ENCODE results near the gene NUDT17.

Gene NUDT17

GRCh38 chr1:145889722-145890121 lies 44.3 kb downstream of the NUDT17 start:
- Mint-ChIP-seq H3K36me3 (ENCODE audit: low read depth) (no peaks in the 10 kb centered on the region), H3K4me3 (no peak overlapping the region), H3K27me3 (ENCODE audit: low read depth) (peaks cover 14% of the 10 kb centered on the region), H3K27ac (peak overlapping the region in 1 of 3 experiments; percentile 56), H3K4me1 (peaks cover 61% of the 10 kb centered on the region), H3K9me3 (no peaks in the 10 kb centered on the region)
- TF ChIP-seq, protein P1, sequence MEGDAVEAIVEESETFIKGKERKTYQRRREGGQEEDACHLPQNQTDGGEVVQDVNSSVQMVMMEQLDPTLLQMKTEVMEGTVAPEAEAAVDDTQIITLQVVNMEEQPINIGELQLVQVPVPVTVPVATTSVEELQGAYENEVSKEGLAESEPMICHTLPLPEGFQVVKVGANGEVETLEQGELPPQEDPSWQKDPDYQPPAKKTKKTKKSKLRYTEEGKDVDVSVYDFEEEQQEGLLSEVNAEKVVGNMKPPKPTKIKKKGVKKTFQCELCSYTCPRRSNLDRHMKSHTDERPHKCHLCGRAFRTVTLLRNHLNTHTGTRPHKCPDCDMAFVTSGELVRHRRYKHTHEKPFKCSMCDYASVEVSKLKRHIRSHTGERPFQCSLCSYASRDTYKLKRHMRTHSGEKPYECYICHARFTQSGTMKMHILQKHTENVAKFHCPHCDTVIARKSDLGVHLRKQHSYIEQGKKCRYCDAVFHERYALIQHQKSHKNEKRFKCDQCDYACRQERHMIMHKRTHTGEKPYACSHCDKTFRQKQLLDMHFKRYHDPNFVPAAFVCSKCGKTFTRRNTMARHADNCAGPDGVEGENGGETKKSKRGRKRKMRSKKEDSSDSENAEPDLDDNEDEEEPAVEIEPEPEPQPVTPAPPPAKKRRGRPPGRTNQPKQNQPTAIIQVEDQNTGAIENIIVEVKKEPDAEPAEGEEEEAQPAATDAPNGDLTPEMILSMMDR (IDR thresholded peaks at IDR 0.05; ENCODE audit: unreplicated experiment in 3 of 3) = no peak

GRCh38 chr1:145891143-145891542 lies 45.7 kb downstream of the NUDT17 start:
- TF ChIP-seq, protein P1 (IDR thresholded peaks at IDR 0.05; ENCODE audit: unreplicated experiment in 3 of 3) = no peak
- H3K36me3 Mint-ChIP-seq (ENCODE audit: low read depth) = no peaks in the 10 kb centered on the region
- peaks cover 5% of the 10 kb centered on the region for H3K27me3 Mint-ChIP-seq (ENCODE audit: low read depth)
- peaks cover 52% of the 10 kb centered on the region for H3K4me1 Mint-ChIP-seq
- peak overlapping the region; percentile 94 to 98 (median 96) for H3K27ac Mint-ChIP-seq
- H3K9me3 Mint-ChIP-seq = no peaks in the 10 kb centered on the region
- no peak overlapping the region for H3K4me3 Mint-ChIP-seq

DNA sequence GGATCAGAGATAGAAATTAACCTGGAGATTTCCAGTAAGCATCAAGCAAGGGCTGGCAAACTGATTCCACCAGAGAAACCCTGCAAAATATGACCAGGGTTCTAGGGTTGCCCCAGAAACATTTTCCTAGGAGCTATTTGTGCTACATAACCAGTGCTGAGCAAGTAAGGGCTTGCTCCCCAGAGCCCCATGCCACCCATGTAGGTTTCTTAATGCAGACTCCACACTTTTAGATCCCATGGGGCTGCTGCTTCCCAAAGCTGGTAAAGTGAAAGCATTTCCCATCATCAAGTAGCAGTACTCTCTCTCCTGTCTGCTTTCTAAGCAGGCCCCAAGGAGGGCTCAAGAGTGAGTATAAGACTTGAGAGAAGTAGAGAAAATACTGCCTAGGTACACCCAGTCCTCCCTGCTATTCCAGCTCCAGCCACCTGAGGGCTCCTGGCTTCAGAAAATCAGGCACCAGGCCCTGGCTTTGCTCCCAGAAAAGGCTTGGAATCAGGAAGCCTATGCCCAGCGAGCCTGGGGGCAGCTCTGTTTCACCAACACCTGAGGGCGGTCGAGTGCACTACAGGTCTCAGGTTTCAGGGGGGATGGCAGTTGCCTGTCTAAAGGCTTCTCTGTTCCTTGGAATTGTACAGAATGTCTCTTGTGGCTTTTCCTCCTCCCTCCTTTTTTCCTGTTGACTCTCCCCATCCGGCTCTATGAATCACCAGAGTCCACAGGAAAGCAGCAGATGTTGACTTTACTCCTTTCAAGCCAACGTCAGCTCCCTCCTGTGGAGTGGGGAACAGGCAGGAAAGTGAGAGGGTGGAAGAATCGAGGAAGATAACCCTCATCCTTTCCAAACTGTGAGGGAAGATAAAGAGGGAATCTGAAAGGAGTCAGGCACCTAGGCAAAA lies 46.4 kb downstream of the NUDT17 start:
- Mint-ChIP-seq H3K4me3 (peak overlapping the region; percentile 37 to 59 (median 55)), H3K36me3 (ENCODE audit: low read depth) (no peaks in the 10 kb centered on the region), H3K4me1 (peaks cover 45% of the 10 kb centered on the region), H3K27me3 (ENCODE audit: low read depth) (peaks cover 5% of the 10 kb centered on the region), H3K27ac (peak overlapping the region; percentile 94 to 98 (median 96)), H3K9me3 (no peaks in the 10 kb centered on the region)
- TF ChIP-seq, protein P1 (IDR thresholded peaks at IDR 0.05; ENCODE audit: unreplicated experiment in 3 of 3) = peak; percentile 97 to 98 (median 98)

DNA sequence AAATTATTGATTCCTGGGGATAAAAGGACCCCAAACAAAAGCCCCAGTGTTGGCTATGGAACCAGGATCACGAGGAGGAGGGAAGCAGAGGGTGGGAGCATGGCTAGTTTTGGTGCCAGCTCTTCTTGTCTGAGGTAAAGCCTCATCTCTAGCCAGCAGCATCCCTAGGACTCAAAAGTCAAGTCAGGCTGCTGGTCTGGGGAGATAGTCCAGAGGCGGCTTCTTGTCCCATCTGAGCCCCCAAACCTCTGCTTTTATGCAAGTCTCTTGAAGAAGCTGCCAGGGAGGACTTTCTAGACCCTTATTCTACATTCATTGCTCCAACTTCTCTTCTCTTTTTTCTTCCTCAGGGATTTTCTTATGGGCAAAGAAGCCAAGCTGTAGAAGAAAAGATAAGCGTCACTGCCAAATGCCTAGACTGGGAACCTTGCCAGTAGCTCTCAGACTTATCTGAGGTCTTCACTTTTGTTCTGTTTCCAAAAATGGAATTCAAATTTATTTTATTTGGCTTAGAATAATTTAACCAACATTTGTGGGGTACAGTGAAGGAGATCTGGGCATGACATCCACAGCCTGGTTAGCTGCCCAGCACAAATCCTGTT lies 47.2 kb downstream of the NUDT17 start:
- Mint-ChIP-seq H3K4me3 (peak overlapping the region; percentile 37 to 59 (median 55)), H3K27me3 (ENCODE audit: low read depth) (peaks cover 4% of the 10 kb centered on the region), H3K36me3 (ENCODE audit: low read depth) (no peaks in the 10 kb centered on the region), H3K9me3 (no peaks in the 10 kb centered on the region), H3K27ac (peak overlapping the region; percentile 94 to 98 (median 96)), H3K4me1 (peaks cover 41% of the 10 kb centered on the region)
- TF ChIP-seq, protein P1 (IDR thresholded peaks at IDR 0.05; ENCODE audit: unreplicated experiment in 3 of 3) = no peak

GRCh38 chr1:145893306-145894055 lies 48.1 kb downstream of the NUDT17 start:
- TF ChIP-seq, protein P1 (IDR thresholded peaks at IDR 0.05; ENCODE audit: unreplicated experiment in 3 of 3) = no peak
- peak overlapping the region in 2 of 3 experiments; percentile 96 to 98 for H3K27ac Mint-ChIP-seq

More at GRCh38 chr1:145893306-145894055, 48.1 kb downstream of the NUDT17 start:
- peaks cover 34% of the 10 kb centered on the region for H3K4me1 Mint-ChIP-seq
- no peaks in the 10 kb centered on the region for H3K27me3 Mint-ChIP-seq (ENCODE audit: low read depth)
- no peak overlapping the region for H3K4me3 Mint-ChIP-seq
- no peaks in the 10 kb centered on the region for H3K9me3 Mint-ChIP-seq
- no peaks in the 10 kb centered on the region for H3K36me3 Mint-ChIP-seq (ENCODE audit: low read depth)
